ENCODE results near the gene CRABP2. TPM values are rescaled to one million over a fixed set of nuclear protein-coding genes. Genes with fewer than 3 reads are reported as not detected.

The CRABP2 gene
- total and polyA plus RNA-seq, 2 of the 13 experiments (the other 11 are each of a cell fraction or from before 2014, with no cell fraction given) = 0.40 to 0.60 TPM

DNA sequence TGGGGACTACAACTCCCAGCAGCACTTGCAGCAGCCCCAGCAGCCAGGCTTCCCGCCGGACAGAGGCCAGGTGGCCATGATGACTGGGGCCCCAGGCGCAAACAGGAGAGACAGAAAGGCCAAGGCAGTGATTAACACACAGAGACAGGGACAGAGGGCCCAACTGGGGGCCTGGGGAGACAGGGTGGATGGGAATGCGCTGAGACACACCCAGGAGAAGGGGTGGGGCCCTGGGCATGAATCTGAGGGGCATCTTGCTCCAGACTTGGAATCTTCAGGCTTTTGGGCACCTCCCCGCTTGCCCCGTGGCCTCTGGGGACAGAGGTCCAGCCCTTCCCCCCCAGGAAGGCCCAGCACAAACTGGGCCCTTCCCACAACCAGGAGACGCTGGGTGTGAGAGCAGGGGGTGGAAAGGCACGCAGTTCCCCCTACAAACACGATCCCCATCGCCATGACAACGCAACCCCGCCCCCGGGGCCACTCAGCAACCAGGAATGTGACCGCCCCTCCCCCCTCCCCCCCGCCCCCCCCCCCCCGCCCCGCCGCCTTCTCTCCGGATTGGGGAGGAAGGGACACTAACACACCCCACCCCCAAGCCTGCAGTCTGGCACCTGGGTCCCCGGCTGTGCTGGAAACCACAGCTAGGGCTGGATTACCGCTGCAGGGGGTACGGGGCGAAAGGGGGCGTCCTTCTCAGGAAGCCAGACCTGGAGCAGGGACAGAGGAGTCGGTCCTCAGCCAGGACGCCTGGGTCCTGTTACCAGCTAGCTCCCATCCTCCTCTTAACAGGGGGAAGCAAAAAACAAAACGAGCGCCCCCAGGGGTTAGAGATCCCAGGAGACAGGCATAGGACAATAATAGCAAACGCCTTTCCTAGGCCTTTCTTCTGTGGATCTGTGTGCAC, 41.6 kb upstream of the CRABP2 start (continued):
- TF ChIP-seq, protein P1, sequence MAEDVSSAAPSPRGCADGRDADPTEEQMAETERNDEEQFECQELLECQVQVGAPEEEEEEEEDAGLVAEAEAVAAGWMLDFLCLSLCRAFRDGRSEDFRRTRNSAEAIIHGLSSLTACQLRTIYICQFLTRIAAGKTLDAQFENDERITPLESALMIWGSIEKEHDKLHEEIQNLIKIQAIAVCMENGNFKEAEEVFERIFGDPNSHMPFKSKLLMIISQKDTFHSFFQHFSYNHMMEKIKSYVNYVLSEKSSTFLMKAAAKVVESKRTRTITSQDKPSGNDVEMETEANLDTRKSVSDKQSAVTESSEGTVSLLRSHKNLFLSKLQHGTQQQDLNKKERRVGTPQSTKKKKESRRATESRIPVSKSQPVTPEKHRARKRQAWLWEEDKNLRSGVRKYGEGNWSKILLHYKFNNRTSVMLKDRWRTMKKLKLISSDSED (CRISPR knock-in tag; IDR thresholded peaks at IDR 0.05) = no peak
- TF ChIP-seq, protein P2, sequence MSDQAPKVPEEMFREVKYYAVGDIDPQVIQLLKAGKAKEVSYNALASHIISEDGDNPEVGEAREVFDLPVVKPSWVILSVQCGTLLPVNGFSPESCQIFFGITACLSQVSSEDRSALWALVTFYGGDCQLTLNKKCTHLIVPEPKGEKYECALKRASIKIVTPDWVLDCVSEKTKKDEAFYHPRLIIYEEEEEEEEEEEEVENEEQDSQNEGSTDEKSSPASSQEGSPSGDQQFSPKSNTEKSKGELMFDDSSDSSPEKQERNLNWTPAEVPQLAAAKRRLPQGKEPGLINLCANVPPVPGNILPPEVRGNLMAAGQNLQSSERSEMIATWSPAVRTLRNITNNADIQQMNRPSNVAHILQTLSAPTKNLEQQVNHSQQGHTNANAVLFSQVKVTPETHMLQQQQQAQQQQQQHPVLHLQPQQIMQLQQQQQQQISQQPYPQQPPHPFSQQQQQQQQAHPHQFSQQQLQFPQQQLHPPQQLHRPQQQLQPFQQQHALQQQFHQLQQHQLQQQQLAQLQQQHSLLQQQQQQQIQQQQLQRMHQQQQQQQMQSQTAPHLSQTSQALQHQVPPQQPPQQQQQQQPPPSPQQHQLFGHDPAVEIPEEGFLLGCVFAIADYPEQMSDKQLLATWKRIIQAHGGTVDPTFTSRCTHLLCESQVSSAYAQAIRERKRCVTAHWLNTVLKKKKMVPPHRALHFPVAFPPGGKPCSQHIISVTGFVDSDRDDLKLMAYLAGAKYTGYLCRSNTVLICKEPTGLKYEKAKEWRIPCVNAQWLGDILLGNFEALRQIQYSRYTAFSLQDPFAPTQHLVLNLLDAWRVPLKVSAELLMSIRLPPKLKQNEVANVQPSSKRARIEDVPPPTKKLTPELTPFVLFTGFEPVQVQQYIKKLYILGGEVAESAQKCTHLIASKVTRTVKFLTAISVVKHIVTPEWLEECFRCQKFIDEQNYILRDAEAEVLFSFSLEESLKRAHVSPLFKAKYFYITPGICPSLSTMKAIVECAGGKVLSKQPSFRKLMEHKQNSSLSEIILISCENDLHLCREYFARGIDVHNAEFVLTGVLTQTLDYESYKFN (CRISPR knock-in tag; conservative IDR thresholded peaks at IDR 0.05) = 0 out of 2 replicates have a peak, but pooled peaks have one; percentile 31
- TF ChIP-seq IRX3 (CRISPR knock-in tag; IDR thresholded peaks at IDR 0.05; ENCODE audit: borderline replicate concordance, low read depth) (no peak), MTA1 (CRISPR knock-in tag; IDR thresholded peaks at IDR 0.05; ENCODE audit: borderline replicate concordance) (peak; percentile 33; the same call in 1 of the 2 replicates), MLLT10 (CRISPR knock-in tag; IDR thresholded peaks at IDR 0.05) (no peak), ZNF660 (CRISPR knock-in tag; IDR thresholded peaks at IDR 0.05; ENCODE audit: borderline replicate concordance, low read depth) (no peak), HOXA9 (CRISPR knock-in tag; IDR thresholded peaks at IDR 0.05; ENCODE audit: borderline replicate concordance) (no peak), RBFOX2 (IDR thresholded peaks at IDR 0.05; ENCODE audit: low read depth, low read length) (peak; percentile 64), GATAD2A (CRISPR knock-in tag; IDR thresholded peaks at IDR 0.05) (no peak), ETV6 (CRISPR knock-in tag; conservative IDR thresholded peaks at IDR 0.05) (no peak), TAF1 (CRISPR knock-in tag; IDR thresholded peaks at IDR 0.05) (no peak), U2AF1 (optimal IDR thresholded peaks at IDR 0.05; ENCODE audit: low read depth, low read length) (no peak), RXRB (CRISPR knock-in tag; IDR thresholded peaks at IDR 0.05; ENCODE audit: borderline replicate concordance) (peak; percentile 18; the same call in 1 of the 2 replicates), SOX13 (IDR thresholded peaks at IDR 0.05) (no peak), SOX13 (CRISPR knock-in tag; conservative IDR thresholded peaks at IDR 0.05 in 1 of 2, IDR thresholded peaks at IDR 0.05 in 1 of 2) (0 out of 4 replicates have a peak, but pooled peaks of 1 of the 2 experiments have one; percentile 50), HNRNPUL1 (IDR thresholded peaks at IDR 0.05; ENCODE audit: low read depth, low read length) (no peak)
- TF ChIP-seq, protein P3, sequence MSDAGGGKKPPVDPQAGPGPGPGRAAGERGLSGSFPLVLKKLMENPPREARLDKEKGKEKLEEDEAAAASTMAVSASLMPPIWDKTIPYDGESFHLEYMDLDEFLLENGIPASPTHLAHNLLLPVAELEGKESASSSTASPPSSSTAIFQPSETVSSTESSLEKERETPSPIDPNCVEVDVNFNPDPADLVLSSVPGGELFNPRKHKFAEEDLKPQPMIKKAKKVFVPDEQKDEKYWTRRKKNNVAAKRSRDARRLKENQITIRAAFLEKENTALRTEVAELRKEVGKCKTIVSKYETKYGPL (CRISPR knock-in tag; IDR thresholded peaks at IDR 0.05) = no peak
- TF ChIP-seq, protein P4, sequence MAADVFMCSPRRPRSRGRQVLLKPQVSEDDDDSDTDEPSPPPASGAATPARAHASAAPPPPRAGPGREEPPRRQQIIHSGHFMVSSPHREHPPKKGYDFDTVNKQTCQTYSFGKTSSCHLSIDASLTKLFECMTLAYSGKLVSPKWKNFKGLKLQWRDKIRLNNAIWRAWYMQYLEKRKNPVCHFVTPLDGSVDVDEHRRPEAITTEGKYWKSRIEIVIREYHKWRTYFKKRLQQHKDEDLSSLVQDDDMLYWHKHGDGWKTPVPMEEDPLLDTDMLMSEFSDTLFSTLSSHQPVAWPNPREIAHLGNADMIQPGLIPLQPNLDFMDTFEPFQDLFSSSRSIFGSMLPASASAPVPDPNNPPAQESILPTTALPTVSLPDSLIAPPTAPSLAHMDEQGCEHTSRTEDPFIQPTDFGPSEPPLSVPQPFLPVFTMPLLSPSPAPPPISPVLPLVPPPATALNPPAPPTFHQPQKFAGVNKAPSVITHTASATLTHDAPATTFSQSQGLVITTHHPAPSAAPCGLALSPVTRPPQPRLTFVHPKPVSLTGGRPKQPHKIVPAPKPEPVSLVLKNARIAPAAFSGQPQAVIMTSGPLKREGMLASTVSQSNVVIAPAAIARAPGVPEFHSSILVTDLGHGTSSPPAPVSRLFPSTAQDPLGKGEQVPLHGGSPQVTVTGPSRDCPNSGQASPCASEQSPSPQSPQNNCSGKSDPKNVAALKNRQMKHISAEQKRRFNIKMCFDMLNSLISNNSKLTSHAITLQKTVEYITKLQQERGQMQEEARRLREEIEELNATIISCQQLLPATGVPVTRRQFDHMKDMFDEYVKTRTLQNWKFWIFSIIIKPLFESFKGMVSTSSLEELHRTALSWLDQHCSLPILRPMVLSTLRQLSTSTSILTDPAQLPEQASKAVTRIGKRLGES (CRISPR knock-in tag; IDR thresholded peaks at IDR 0.05; ENCODE audit: borderline replicate concordance) = no peak
- TF ChIP-seq, protein P5, sequence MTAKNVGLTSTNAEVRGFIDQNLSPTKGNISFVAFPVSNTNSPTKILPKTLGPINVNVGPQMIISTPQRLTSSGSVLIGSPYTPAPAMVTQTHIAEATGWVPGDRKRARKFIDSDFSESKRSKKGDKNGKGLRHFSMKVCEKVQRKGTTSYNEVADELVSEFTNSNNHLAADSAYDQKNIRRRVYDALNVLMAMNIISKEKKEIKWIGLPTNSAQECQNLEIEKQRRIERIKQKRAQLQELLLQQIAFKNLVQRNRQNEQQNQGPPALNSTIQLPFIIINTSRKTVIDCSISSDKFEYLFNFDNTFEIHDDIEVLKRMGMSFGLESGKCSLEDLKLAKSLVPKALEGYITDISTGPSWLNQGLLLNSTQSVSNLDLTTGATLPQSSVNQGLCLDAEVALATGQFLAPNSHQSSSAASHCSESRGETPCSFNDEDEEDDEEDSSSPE (CRISPR knock-in tag; IDR thresholded peaks at IDR 0.05) = peak; percentile 88
